Fibroblast of mammary gland (primary cell): Measurements from ENCODE around the gene MAP3K7CL.
A peak's percentile ranks its signal among the peaks of the same experiment; 100 is the strongest.

Experiments
- DNase-seq: peaks from one replicate; pipeline ENCODE4 v3.0.0-alpha.2; 2010; ENCODE audit warnings: low read depth
- H3K4me3 ChIP-seq: 2 replicates; pipeline ENCODE4 v1.5.1; 2011; ENCODE audit warnings: low read depth, mild to moderate bottlenecking, low read length, moderate library complexity; ENCODE audit not compliant: control insufficient read depth
- TF ChIP-seq, protein P1 (sequence below): conservative IDR thresholded peaks from 2 replicates; pipeline ENCODE4 v1.5.1; 2011; ENCODE audit warnings: low read depth, low read length, inconsistent platforms; ENCODE audit not compliant: control insufficient read depth, insufficient read depth

MAP3K7CL gene

DNA sequence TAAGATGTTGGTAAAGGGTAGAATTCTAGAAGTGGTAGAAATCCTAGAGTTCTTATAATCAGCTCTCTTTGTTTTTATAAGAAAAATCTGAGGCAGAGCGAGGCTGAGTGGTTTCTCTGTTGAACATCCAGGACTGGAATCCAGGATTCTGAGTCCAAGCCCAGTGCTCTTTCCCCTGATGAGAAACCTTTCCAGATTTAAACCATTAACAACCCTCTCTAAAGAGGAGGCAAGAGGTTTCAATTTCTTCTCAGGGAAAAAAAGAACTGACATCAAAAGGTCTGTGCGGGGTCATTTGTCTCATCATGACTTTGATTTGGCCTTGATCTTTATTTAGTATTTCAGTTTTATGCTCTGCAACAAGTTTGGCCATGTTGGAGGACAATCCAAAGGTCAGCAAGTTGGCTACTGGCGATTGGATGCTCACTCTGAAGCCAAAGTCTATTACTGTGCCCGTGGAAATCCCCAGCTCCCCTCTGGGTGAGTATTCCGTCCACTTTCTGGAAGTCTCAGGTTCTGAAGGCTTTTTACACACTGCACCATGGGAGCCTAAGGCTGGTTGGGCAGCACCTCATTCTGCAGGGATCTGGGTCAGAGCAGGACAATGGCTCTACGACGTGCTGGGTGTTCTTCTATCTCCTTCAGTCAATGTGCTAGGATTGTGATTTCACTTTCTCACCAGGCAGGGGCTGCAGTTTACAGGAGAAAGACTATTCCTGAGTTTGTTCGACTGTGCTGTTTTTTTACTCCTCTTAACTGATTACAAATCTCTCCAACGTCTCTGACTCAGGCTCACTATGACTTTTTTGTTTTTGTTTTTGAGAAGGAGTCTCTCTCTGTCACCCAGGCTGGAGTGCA is 38.1 kb upstream of the MAP3K7CL start:
- peak; percentile 82 for DNase-seq
- TF ChIP-seq, protein P1, sequence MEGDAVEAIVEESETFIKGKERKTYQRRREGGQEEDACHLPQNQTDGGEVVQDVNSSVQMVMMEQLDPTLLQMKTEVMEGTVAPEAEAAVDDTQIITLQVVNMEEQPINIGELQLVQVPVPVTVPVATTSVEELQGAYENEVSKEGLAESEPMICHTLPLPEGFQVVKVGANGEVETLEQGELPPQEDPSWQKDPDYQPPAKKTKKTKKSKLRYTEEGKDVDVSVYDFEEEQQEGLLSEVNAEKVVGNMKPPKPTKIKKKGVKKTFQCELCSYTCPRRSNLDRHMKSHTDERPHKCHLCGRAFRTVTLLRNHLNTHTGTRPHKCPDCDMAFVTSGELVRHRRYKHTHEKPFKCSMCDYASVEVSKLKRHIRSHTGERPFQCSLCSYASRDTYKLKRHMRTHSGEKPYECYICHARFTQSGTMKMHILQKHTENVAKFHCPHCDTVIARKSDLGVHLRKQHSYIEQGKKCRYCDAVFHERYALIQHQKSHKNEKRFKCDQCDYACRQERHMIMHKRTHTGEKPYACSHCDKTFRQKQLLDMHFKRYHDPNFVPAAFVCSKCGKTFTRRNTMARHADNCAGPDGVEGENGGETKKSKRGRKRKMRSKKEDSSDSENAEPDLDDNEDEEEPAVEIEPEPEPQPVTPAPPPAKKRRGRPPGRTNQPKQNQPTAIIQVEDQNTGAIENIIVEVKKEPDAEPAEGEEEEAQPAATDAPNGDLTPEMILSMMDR = peak; percentile 20
- H3K4me3 ChIP-seq = no peak overlapping the region

DNA sequence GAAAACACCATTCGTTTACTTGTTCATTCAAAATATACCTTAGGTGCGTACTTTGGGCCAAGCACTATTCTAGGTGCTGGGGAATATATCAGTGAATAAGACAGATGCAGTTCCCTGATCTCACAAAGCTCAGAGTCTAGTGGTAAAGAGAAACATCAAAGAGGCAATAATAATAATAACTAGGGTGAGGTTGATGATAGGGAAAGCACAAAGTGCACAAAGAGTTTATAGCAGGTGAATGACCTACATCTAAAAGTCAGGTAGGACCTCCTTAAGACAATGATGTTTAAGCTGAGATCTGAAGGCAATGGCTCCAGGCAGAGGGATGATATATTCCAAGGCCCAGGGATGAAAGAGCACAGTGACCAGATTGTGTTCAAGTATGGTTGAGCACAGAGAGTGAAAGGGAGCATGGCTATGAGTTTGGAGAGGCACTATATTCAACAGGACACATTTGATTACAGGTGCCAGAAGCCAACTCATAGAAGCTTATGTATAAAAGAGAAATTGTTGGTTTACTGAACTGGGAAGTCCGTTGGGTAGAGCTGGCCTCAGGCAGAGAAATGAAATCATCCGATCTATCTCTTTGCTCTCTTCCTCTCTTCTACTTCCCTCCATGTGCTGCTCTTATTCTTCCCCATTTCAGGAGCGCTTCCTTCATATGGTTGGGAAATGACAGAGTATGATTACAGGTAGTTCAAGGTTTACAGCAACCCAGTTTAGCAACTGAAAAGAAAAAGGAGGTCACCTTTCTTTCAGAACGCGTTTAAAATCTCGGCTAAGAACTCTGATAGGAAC is 34.0 kb upstream of the MAP3K7CL start:
- TF ChIP-seq, protein P1 = no peak
- no peak for DNase-seq
- no peak overlapping the region for H3K4me3 ChIP-seq

DNA sequence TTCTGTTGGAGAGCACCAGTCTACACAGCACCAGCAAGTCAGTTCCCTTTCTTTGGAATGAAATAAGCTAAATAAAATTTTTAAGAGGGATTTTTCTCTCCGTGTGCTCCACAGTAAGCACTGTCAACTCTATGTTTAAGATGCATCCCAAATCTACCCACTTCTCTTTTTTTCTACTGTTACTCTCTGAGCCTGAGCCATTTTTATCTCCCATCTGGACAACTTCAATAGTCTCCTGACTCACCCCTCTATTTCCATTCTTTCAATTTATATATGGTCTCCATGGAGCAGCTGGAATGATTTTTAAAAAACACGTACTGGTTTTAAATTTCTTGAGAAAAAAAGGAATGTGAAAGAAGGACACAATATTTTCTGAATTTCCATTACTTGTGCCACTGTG is 32.3 kb upstream of the MAP3K7CL start:
- no peak for DNase-seq
- no peak overlapping the region for H3K4me3 ChIP-seq
- TF ChIP-seq, protein P1 = no peak

DNA sequence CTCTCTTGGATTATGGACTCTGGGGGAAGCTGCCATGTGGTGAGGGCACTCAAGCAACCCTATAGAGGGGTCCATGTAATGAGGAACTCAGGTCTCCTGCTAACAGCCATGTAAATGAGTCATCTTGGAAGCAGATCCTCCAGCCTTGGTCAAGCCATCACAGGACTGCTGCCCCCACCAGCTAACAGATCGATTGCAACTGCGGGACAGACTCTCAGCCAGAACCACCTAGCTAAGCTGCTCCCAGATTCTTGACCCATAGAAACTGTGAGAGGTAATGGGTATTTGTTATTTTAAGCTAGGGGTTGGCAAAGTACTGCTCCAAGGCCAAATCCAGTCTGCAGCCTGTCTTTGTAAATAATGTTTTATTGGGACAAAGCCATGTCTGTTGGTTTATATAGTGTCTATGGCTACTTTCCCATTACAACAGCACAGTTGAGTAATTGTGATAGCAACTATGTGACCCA is 27.6 kb upstream of the MAP3K7CL start:
- DNase-seq = no peak
- TF ChIP-seq, protein P1 = no peak
- H3K4me3 ChIP-seq = no peak overlapping the region

DNA sequence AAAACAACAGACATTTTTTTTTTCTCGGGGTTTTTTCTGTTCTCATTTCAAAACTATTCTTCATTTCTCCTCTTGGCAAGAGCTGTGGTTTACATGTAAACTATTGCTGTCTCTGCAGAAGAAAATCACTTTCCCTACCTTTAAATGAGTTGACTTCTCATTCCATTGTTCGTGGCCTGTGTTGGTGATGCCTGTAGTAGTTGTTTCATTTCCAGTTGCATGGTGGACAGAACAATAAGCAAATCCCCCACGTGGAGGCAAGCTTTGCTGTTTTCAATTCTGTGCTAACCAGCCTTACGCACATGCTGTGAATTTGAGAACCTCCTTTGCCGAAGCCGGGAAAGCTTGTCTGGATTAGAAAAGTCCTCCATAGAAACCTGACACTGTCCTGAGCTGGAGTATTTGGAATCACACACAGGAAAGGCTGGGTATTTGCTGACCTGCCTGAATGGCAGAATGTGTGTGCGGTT is 26.2 kb upstream of the MAP3K7CL start:
- TF ChIP-seq, protein P1 = no peak
- DNase-seq = no peak
- H3K4me3 ChIP-seq = no peak overlapping the region

DNA sequence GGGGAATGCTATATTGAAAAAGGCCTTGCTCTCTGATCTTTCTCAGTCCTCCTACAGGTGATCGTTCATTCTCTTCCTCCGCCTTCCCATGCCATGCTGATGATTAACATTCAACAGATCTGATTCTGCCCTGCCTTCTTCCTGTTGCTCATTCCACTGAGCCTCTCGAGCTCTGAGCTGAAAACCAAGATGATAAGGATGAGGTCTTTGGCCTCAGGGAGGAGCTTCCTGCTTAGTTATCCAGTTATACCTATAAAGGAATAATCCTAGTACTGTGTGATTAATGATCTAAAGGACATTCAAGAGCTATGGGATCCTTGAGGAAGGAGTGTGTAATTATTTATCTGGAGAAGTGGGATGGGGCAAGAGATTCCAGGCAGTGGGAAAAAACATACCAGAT is 25.2 kb upstream of the MAP3K7CL start:
- no peak overlapping the region for H3K4me3 ChIP-seq
- TF ChIP-seq, protein P1 = no peak
- peak; percentile 22 for DNase-seq
